IMR-90 (cell line): ENCODE measurements around the gene ZNF831.

Experiments used
- BHLHE40 ChIP-seq: fragments of 150-350 bp; IDR thresholded peaks from 2 replicates; pipeline ENCODE4 v1.6.1; 2016; ENCODE audit warnings: mild to moderate bottlenecking, low read depth, low read length
- CEBPB ChIP-seq: IDR thresholded peaks from 2 replicates; pipeline ENCODE4 v1.6.1; 2012; ENCODE audit warnings: low read depth, low read length, improper control_type of control experiment
- CHD1 ChIP-seq: IDR thresholded peaks from 2 replicates; pipeline ENCODE4 v1.6.1; 2012; ENCODE audit warnings: low read depth, low read length, improper control_type of control experiment
- FOS ChIP-seq: fragments of 150-350 bp; IDR thresholded peaks from 2 replicates; pipeline ENCODE4 v1.6.1; 2016; ENCODE audit warnings: low read depth, low read length
- MAFK ChIP-seq: IDR thresholded peaks from 2 replicates; pipeline ENCODE4 v1.6.1; 2012; ENCODE audit warnings: low read depth, low read length, improper control_type of control experiment
- MAZ ChIP-seq: IDR thresholded peaks from 2 replicates; pipeline ENCODE4 v1.6.1; 2012; ENCODE audit warnings: low read depth, mild to moderate bottlenecking, low read length, improper control_type of control experiment, moderate library complexity, borderline replicate concordance
- MXI1 ChIP-seq: IDR thresholded peaks from 2 replicates; pipeline ENCODE4 v1.6.1; 2012; ENCODE audit warnings: low read depth, mild to moderate bottlenecking, low read length, moderate library complexity, borderline replicate concordance
- POLR2A ChIP-seq: IDR thresholded peaks from 2 replicates; pipeline ENCODE4 v1.6.1; 2012; ENCODE audit warnings: mild to moderate bottlenecking, low read depth, low read length
- RAD21 ChIP-seq: IDR thresholded peaks from 2 replicates; pipeline ENCODE4 v1.6.1; 2012; ENCODE audit warnings: low read length, improper control_type of control experiment
- RCOR1 ChIP-seq: IDR thresholded peaks from 2 replicates; pipeline ENCODE4 v1.6.1; 2012; ENCODE audit warnings: mild to moderate bottlenecking, low read length, improper control_type of control experiment; ENCODE audit not compliant: insufficient replicate concordance
- RFX5 ChIP-seq: IDR thresholded peaks from 2 replicates; pipeline ENCODE4 v1.8.0; 2012; ENCODE audit warnings: low read depth, mild to moderate bottlenecking, low read length, moderate library complexity
- TF ChIP-seq, protein P1 (sequence below): conservative IDR thresholded peaks from 2 replicates; pipeline ENCODE4 v1.5.1; 2012; ENCODE audit warnings: mild to moderate bottlenecking, low read depth, low read length, improper control_type of control experiment
- TF ChIP-seq, protein P2 (sequence below): fragments of 150-350 bp; IDR thresholded peaks from 2 replicates; pipeline ENCODE4 v1.6.1; 2016; ENCODE audit warnings: low read depth, mild to moderate bottlenecking, low read length, moderate library complexity, borderline replicate concordance
- TF ChIP-seq, protein P3 (sequence below): fragments of 150-350 bp; IDR thresholded peaks from 2 replicates; pipeline ENCODE4 v1.6.1; 2017; ENCODE audit warnings: mild to moderate bottlenecking, antibody characterized with exemption, low read length, low read depth

DNA sequence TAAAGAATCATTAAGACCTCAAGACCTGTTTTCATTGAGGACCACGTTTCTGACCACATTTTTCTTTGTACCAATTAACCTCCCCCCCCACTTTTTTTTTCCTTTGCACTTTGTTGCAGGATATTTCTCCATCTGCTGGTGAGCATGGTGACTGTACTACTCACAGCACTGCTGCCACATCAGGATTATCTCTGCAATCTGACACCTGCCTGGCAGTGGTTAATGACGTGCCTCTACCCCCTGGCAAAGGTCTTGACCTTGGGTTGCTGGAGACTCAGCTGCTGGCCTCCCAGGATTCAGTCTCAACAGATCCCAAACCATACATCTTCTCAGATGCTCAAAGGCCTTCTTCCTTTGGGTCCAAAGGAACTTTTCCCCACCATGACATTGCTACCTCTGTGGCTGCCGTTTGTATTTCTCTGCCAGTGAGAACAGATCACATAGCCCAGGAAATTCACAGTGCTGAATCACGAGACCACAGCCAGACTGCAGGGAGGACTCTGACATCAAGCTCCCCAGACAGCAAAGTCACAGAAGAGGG is 90.2 kb downstream of the ZNF831 start:
- TF ChIP-seq, protein P1, sequence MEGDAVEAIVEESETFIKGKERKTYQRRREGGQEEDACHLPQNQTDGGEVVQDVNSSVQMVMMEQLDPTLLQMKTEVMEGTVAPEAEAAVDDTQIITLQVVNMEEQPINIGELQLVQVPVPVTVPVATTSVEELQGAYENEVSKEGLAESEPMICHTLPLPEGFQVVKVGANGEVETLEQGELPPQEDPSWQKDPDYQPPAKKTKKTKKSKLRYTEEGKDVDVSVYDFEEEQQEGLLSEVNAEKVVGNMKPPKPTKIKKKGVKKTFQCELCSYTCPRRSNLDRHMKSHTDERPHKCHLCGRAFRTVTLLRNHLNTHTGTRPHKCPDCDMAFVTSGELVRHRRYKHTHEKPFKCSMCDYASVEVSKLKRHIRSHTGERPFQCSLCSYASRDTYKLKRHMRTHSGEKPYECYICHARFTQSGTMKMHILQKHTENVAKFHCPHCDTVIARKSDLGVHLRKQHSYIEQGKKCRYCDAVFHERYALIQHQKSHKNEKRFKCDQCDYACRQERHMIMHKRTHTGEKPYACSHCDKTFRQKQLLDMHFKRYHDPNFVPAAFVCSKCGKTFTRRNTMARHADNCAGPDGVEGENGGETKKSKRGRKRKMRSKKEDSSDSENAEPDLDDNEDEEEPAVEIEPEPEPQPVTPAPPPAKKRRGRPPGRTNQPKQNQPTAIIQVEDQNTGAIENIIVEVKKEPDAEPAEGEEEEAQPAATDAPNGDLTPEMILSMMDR, result no peak
- TF ChIP-seq MXI1 (no peak), POLR2A (no peak), CEBPB (no peak), CHD1 (no peak), BHLHE40 (no peak), RAD21 (no peak), RCOR1 (no peak), RFX5 (no peak), FOS (no peak), MAFK (no peak), MAZ (no peak)
- TF ChIP-seq, protein P2, sequence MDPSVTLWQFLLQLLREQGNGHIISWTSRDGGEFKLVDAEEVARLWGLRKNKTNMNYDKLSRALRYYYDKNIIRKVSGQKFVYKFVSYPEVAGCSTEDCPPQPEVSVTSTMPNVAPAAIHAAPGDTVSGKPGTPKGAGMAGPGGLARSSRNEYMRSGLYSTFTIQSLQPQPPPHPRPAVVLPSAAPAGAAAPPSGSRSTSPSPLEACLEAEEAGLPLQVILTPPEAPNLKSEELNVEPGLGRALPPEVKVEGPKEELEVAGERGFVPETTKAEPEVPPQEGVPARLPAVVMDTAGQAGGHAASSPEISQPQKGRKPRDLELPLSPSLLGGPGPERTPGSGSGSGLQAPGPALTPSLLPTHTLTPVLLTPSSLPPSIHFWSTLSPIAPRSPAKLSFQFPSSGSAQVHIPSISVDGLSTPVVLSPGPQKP, result no peak
- TF ChIP-seq, protein P3, sequence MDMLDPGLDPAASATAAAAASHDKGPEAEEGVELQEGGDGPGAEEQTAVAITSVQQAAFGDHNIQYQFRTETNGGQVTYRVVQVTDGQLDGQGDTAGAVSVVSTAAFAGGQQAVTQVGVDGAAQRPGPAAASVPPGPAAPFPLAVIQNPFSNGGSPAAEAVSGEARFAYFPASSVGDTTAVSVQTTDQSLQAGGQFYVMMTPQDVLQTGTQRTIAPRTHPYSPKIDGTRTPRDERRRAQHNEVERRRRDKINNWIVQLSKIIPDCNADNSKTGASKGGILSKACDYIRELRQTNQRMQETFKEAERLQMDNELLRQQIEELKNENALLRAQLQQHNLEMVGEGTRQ, result no peak
